ENCODE data around the gene EEF2KMT. TPM values are rescaled to one million over a fixed set of nuclear protein-coding genes. Genes with fewer than 3 reads are reported as not detected.
"Not testable (repeated sequence)": the region's sequence is repeated elsewhere in the genome, so short reads cannot be mapped to it uniquely, and the experiment has no call there.

The EEF2KMT gene
- total and polyA plus RNA-seq, 2 of the 8 experiments (the other 6 are each of a cell fraction or from before 2014, with no cell fraction given), result 35.8 to 37.0 TPM

GRCh38 chr16:5098221-5099159 is 895 bp upstream of the EEF2KMT start:
- TF ChIP-seq POLR2A (IDR thresholded peaks at IDR 0.05; ENCODE audit: control extremely low read depth in 1 of 2, low read depth in 2 of 2, low read length in 2 of 2) (peak in 1 of 2 experiments; percentile 36; a peak in 1 of 3 replicates), CREB1 (IDR thresholded peaks at IDR 0.05) (0 out of 2 replicates have a peak, but pooled peaks have one; percentile 21)
- not testable (repeated sequence) for H2AK5ac ChIP-seq (ENCODE audit: low read depth, low read length); H3K36me3 ChIP-seq (ENCODE audit: control insufficient read depth in 2 of 4, insufficient read depth in 4 of 4, low read length in 3 of 4); H2BK15ac ChIP-seq (ENCODE audit: low read length); H3K27me3 ChIP-seq (replicated peaks in 1 of 4; ENCODE audit: control insufficient read depth in 3 of 4, extremely low read depth in 1 of 4, insufficient read depth in 3 of 4, low read length in 3 of 4); H3K23ac ChIP-seq (ENCODE audit: insufficient read length); H2BK5ac ChIP-seq (ENCODE audit: low read depth, low read length); H3K23me2 ChIP-seq (ENCODE audit: low read depth, low read length); H3K9me3 ChIP-seq (ENCODE audit: insufficient read depth in 2 of 2, low read depth in 1 of 2, low read length in 1 of 2); H3K79me1 ChIP-seq (ENCODE audit: low read depth, low read length); H3K4ac ChIP-seq (replicated peaks; ENCODE audit: insufficient read length, low read depth, low read length); H4K20me1 ChIP-seq (replicated peaks in 1 of 2; ENCODE audit: control insufficient read depth in 1 of 2, insufficient read depth in 2 of 2, low read length in 2 of 2); H3K27ac ChIP-seq (ENCODE audit: low read depth, low read length); H3K14ac ChIP-seq (ENCODE audit: insufficient read length); H4K91ac ChIP-seq (replicated peaks; ENCODE audit: insufficient read length, low read length); H3K18ac ChIP-seq (ENCODE audit: extremely low read depth, low read length); H3K56ac ChIP-seq (replicated peaks; ENCODE audit: insufficient read length, low read depth, low read length); FAIRE-seq; H2BK12ac ChIP-seq (ENCODE audit: low read depth, low read length); H3K79me2 ChIP-seq (ENCODE audit: control insufficient read depth in 1 of 2, insufficient read depth in 2 of 2, low read length in 2 of 2); H3K4me1 ChIP-seq (replicated peaks in 1 of 4; ENCODE audit: control insufficient read depth in 3 of 4, insufficient read depth in 4 of 4, low read length in 3 of 4); H2BK20ac ChIP-seq (ENCODE audit: low read length); H3K9ac ChIP-seq (replicated peaks in 1 of 4; ENCODE audit: extremely low read depth in 1 of 4, low read depth in 3 of 4, low read length in 3 of 4); H4K8ac ChIP-seq (ENCODE audit: extremely low read depth, insufficient read depth, low read length); H2BK120ac ChIP-seq (replicated peaks; ENCODE audit: low read depth, low read length); H4K5ac ChIP-seq (ENCODE audit: insufficient read length, low read depth, low read length)
- Histone ChIP-seq H2AFZ (ENCODE audit: low read length) (peak overlapping the region; percentile 82; the same call in 1 of the 2 replicates), H3K4me3 (ENCODE audit: extremely low read depth in 1 of 4, insufficient read depth in 2 of 4, low read depth in 3 of 4, low read length in 4 of 4) (peak overlapping the region; percentile 43 to 78 (median 54); a peak in 7 of 8 replicates), H3K4me2 (ENCODE audit: insufficient read depth in 1 of 2, low read depth in 2 of 2, low read length in 2 of 2) (peak overlapping the region; percentile 69 to 79)
- DNase-seq (ENCODE audit: low read depth in 1 of 2, low spot score in 2 of 2), result peak; percentile 87 to 96
- 2% methylated on average over 17 of the region's 67 CpGs; no CpG with 5 or more reads in 1 of the 2 experiments for WGBS, 2 experiments (ENCODE audit: extremely low coverage in 1 of 2, insufficient coverage in 1 of 2, insufficient read length in 1 of 2, insufficient replicate concordance in 2 of 2, low coverage in 1 of 2, low lambda C conversion rate in 2 of 2, missing lambda C conversion rate in 1 of 2)
- CTCF ChIA-PET (ENCODE audit: partially characterized antibody), result interaction anchor here (0.6 kb wide), 1 partner anchor 13 kb away, joined by 3 read pairs; no protein-coding TSS in a partner anchor
- POLR2A ChIA-PET (ENCODE audit: partially characterized antibody), result interaction anchor here (0.7 to 1.6 kb wide), 3 partner anchors 10 to 36 kb away, joined by 3 to 4 read pairs (median 3); no protein-coding TSS in a partner anchor

Data from H1 (cell line).